ENCODE data around the gene GMDS. TPM values are rescaled to one million over a fixed set of nuclear protein-coding genes. Genes with fewer than 3 reads are reported as not detected.

The GMDS gene
- total and polyA plus RNA-seq, 2 of the 13 experiments (the other 11 are each of a cell fraction or from before 2014, with no cell fraction given), result 64.4 to 112 TPM

DNA sequence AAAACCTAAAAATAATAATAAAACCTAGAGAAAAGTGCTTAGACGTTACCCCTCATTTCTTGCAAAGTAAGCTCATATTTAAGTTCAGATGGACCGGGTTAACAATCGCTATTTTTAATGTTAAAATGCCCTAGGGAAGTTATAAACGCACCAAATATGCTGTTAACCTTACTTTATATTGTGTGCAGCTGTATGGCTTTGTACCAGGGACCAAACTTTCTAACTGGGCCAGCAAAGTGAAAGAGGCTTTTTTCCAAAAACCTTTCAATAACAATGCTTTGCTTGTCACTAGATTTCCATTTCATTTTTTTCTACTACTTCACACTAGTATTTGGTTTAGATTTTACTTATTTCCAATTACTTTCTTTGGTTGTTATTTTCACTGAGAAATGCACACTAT lies 387.2 kb downstream of the GMDS start (continued):
- no peak for TF ChIP-seq HMG20A (CRISPR knock-in tag; IDR thresholded peaks at IDR 0.05; ENCODE audit: borderline replicate concordance)
- TF ChIP-seq FLYWCH1 (CRISPR knock-in tag; IDR thresholded peaks at IDR 0.05), result no peak
- TF ChIP-seq, protein P1, sequence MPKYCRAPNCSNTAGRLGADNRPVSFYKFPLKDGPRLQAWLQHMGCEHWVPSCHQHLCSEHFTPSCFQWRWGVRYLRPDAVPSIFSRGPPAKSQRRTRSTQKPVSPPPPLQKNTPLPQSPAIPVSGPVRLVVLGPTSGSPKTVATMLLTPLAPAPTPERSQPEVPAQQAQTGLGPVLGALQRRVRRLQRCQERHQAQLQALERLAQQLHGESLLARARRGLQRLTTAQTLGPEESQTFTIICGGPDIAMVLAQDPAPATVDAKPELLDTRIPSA (CRISPR knock-in tag; IDR thresholded peaks at IDR 0.05; ENCODE audit: borderline replicate concordance), result no peak
- no peak for TF ChIP-seq ONECUT2 (CRISPR knock-in tag; IDR thresholded peaks at IDR 0.05)
- TF ChIP-seq, protein P2, sequence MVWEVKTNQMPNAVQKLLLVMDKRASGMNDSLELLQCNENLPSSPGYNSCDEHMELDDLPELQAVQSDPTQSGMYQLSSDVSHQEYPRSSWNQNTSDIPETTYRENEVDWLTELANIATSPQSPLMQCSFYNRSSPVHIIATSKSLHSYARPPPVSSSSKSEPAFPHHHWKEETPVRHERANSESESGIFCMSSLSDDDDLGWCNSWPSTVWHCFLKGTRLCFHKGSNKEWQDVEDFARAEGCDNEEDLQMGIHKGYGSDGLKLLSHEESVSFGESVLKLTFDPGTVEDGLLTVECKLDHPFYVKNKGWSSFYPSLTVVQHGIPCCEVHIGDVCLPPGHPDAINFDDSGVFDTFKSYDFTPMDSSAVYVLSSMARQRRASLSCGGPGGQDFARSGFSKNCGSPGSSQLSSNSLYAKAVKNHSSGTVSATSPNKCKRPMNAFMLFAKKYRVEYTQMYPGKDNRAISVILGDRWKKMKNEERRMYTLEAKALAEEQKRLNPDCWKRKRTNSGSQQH (CRISPR knock-in tag; IDR thresholded peaks at IDR 0.05; ENCODE audit: low read depth), result no peak

DNA sequence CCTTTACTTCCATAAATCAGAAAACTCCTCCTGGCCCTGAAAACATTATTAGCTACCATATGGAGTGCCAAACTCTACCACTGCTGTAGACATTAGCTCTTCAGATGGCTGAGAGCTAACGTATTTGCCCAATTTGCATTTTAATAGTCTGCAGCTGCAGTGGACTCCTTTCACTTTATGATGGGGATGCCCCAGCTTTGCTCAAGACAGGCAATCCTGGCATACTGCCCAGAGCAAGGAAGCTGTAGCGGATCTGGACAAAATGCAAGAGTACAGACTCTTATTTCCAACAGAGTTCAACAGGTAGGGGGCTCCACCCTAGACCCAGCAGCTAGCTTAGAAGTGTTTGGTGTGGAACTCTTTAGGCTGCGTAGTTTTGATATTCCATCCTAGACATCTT lies 389.0 kb downstream of the GMDS start:
- DNase-seq (ENCODE audit: low spot score) (no peak), FAIRE-seq (no peak), ATAC-seq (no peak)
- H3K79me2 ChIP-seq (ENCODE audit: insufficient read depth, low read length), result no peaks in the 10 kb centered on the region
- in situ Hi-C loops (cut with HindIII; ENCODE audit: extremely low pct_ligation_motif_present, low pct_unique_long_range_greater_than_20kb) (no loop called here), intact Hi-C loops (cut with micrococcal nuclease; ENCODE audit: unreplicated experiment) (no loop called here)
- no peak overlapping the region for H3K27ac ChIP-seq (ENCODE audit: extremely low read length, insufficient read depth, low read length)
- no peak overlapping the region for H2AFZ ChIP-seq (ENCODE audit: low read length)
- no TSS peak for BruUV-seq (replicated peaks)
- WGBS (ENCODE audit: low lambda C conversion rate), result 97% methylated on average over 3 of the region's 3 CpGs
- no peaks in the 10 kb centered on the region for H3K27me3 ChIP-seq (ENCODE audit: control insufficient read depth in 1 of 2, insufficient read depth in 2 of 2, low read length in 2 of 2)
- ChIA-PET POLR2A (no interaction called here), CTCF (ENCODE audit: low intra/inter-chr PET ratio, low total read pairs) (no interaction called here)
- no peak overlapping the region for H3K4me3 ChIP-seq (replicated peaks in 1 of 3; ENCODE audit: insufficient read depth in 1 of 3, low read depth in 2 of 3, low read length in 3 of 3)
- peaks cover 4 to 23% of the 10 kb centered on the region in 2 experiments for H3K36me3 ChIP-seq (replicated peaks in 1 of 2; ENCODE audit: control insufficient read depth in 1 of 2, insufficient read depth in 2 of 2, low read length in 2 of 2)
- no peaks in the 10 kb centered on the region for H3K4me1 ChIP-seq (ENCODE audit: insufficient read depth, low read length)
- H3K4me2 ChIP-seq (ENCODE audit: low read depth, low read length), result no peak overlapping the region
- H3K9me3 ChIP-seq (ENCODE audit: low read length), result no peaks in the 10 kb centered on the region
- H3K9ac ChIP-seq (ENCODE audit: insufficient read depth, low read depth, low read length), result no peak overlapping the region
- 0 out of 2 replicates have a peak, but pooled peaks cover 3% of the 10 kb centered on the region for H4K20me1 ChIP-seq (ENCODE audit: insufficient read depth, low read length)
- TF ChIP-seq FLYWCH1 (CRISPR knock-in tag; IDR thresholded peaks at IDR 0.05), result no peak
- TF ChIP-seq KDM2A (CRISPR knock-in tag; IDR thresholded peaks at IDR 0.05; ENCODE audit: borderline replicate concordance, low read depth), result no peak
- TF ChIP-seq U2AF1 (optimal IDR thresholded peaks at IDR 0.05; ENCODE audit: low read depth, low read length), result no peak
- TF ChIP-seq ZNF24 (IDR thresholded peaks at IDR 0.05), result no peak
- no peak for TF ChIP-seq CCAR2 (optimal IDR thresholded peaks at IDR 0.05; ENCODE audit: low read depth, low read length)
- no peak for TF ChIP-seq ZNF577 (CRISPR knock-in tag; IDR thresholded peaks at IDR 0.05; ENCODE audit: borderline replicate concordance, low read depth)
- TF ChIP-seq, protein P3, sequence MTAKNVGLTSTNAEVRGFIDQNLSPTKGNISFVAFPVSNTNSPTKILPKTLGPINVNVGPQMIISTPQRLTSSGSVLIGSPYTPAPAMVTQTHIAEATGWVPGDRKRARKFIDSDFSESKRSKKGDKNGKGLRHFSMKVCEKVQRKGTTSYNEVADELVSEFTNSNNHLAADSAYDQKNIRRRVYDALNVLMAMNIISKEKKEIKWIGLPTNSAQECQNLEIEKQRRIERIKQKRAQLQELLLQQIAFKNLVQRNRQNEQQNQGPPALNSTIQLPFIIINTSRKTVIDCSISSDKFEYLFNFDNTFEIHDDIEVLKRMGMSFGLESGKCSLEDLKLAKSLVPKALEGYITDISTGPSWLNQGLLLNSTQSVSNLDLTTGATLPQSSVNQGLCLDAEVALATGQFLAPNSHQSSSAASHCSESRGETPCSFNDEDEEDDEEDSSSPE (CRISPR knock-in tag; IDR thresholded peaks at IDR 0.05), result no peak
- TF ChIP-seq, protein P4, sequence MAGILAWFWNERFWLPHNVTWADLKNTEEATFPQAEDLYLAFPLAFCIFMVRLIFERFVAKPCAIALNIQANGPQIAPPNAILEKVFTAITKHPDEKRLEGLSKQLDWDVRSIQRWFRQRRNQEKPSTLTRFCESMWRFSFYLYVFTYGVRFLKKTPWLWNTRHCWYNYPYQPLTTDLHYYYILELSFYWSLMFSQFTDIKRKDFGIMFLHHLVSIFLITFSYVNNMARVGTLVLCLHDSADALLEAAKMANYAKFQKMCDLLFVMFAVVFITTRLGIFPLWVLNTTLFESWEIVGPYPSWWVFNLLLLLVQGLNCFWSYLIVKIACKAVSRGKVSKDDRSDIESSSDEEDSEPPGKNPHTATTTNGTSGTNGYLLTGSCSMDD (CRISPR knock-in tag; IDR thresholded peaks at IDR 0.05), result no peak
- TF ChIP-seq ZNF292 (CRISPR knock-in tag; IDR thresholded peaks at IDR 0.05; ENCODE audit: borderline replicate concordance, low read depth), result no peak
- TF ChIP-seq TAF15 (IDR thresholded peaks at IDR 0.05; ENCODE audit: low read depth, low read length, poor library complexity, severe bottlenecking), result no peak
- TF ChIP-seq, protein P5, sequence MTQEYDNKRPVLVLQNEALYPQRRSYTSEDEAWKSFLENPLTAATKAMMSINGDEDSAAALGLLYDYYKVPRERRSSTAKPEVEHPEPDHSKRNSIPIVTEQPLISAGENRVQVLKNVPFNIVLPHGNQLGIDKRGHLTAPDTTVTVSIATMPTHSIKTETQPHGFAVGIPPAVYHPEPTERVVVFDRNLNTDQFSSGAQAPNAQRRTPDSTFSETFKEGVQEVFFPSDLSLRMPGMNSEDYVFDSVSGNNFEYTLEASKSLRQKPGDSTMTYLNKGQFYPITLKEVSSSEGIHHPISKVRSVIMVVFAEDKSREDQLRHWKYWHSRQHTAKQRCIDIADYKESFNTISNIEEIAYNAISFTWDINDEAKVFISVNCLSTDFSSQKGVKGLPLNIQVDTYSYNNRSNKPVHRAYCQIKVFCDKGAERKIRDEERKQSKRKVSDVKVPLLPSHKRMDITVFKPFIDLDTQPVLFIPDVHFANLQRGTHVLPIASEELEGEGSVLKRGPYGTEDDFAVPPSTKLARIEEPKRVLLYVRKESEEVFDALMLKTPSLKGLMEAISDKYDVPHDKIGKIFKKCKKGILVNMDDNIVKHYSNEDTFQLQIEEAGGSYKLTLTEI (CRISPR knock-in tag; conservative IDR thresholded peaks at IDR 0.05), result no peak
